Uterus (tissue), 4 donors: ENCODE measurements around the gene MAPK11. TPM values are rescaled to one million over a fixed set of nuclear protein-coding genes. Genes with fewer than 3 reads are reported as not detected.

Source experiments
- DNase-seq, 2 donors: peaks; one replicate each; pipeline ENCODE4 v3.0.0-alpha.2; 2019 to 2020
- H3K27ac ChIP-seq, 2 donors: fragments of 200-600 bp; sonication (generic); 1 replicate in 1 of 2; 2 replicates in 1 of 2; pipeline ENCODE4 v1.5.1; 2016 to 2018
- H3K27me3 ChIP-seq, 2 donors: fragments of 200-600 bp; sonication (generic); one replicate each; pipeline ENCODE4 v1.5.1; 2018 to 2019; ENCODE audit warnings: control low read depth in 1 of 2
- H3K36me3 ChIP-seq, 2 donors: fragments of 200-600 bp; sonication (generic); one replicate each; pipeline ENCODE4 v1.5.1; 2019; ENCODE audit warnings: control low read depth in 1 of 2
- H3K4me1 ChIP-seq, 2 donors: fragments of 200-600 bp; sonication (generic); one replicate each; pipeline ENCODE4 v1.5.1; 2018 to 2019; ENCODE audit warnings: control low read depth in 1 of 2
- H3K4me3 ChIP-seq, 2 donors: fragments of 200-600 bp; sonication (generic); 1 replicate in 1 of 2; 2 replicates in 1 of 2; pipeline ENCODE4 v1.5.1; 2018 to 2019; ENCODE audit warnings: mild to moderate bottlenecking in 1 of 2
- H3K9me3 ChIP-seq, 2 donors: fragments of 200-600 bp; sonication (generic); one replicate each; pipeline ENCODE4 v1.5.1; 2019; ENCODE audit warnings: control low read depth in 1 of 2
- CTCF ChIP-seq, 4 experiments: fragments of 200-600 bp in 2 of 4; fragments of 450-650 bp in 2 of 4; sonication (generic) in 2 of 4; IDR thresholded peaks; one replicate each; pipeline ENCODE4 v1.5.1; 2016 to 2019; ENCODE audit warnings: antibody characterized with exemption in 4 of 4, mild to moderate bottlenecking in 2 of 4, moderate library complexity in 1 of 4
- POLR2A ChIP-seq, 2 donors: fragments of 450-650 bp; IDR thresholded peaks; one replicate each; pipeline ENCODE4 v1.6.1; 2016; ENCODE audit warnings: antibody characterized with exemption in 2 of 2, mild to moderate bottlenecking in 1 of 2, moderate library complexity in 1 of 2
- intact Hi-C: fragments of 100-400 bp; cut with DNase I; formaldehyde crosslinking; loops from one replicate; pipeline ENCODE4 v1.15.1; 2023; ENCODE audit warnings: low total_unique reads
- total RNA-seq, 4 donors: library from RNA; depleted of rRNA in 3 of 4; stranded (reverse); fragments of >200 nt in 3 of 4; gene quantifications; one replicate each; pipeline versions ENCODE4 v1.1.0 to v1.2.4, GENCODE V29; 2014 to 2023
- donor health status: DM: yes; HTN: yes; CAD: no.

The MAPK11 gene
- total RNA-seq, 4 donors from 2014 or later = 7.9 to 39.5 (median 22.4) TPM

GRCh38 chr22:50283821-50284220 lies 13.6 kb upstream of the MAPK11 start:
- intact Hi-C loops = no loop called here
- TF ChIP-seq CTCF (IDR thresholded peaks at IDR 0.05) (no peak), POLR2A (IDR thresholded peaks at IDR 0.05) (no peak)
- Histone ChIP-seq H3K36me3 (no peaks in the 10 kb centered on the region), H3K4me1 (no peaks in the 10 kb centered on the region), H3K4me3 (no peak overlapping the region), H3K27ac (no peak overlapping the region), H3K9me3 (no peaks in the 10 kb centered on the region), H3K27me3 (no peaks in the 10 kb centered on the region)
- DNase-seq = no peak

- peak overlapping the region in 1 of 2 donors; percentile 17 for H3K27ac ChIP-seq
- DNase-seq = no peak
- H3K36me3 ChIP-seq = no peaks in the 10 kb centered on the region
- H3K27me3 ChIP-seq = no peaks in the 10 kb centered on the region
- no peaks in the 10 kb centered on the region for H3K4me1 ChIP-seq
- TF ChIP-seq POLR2A (IDR thresholded peaks at IDR 0.05) = no peak
- no peak for TF ChIP-seq CTCF (IDR thresholded peaks at IDR 0.05)
- no peak overlapping the region for H3K4me3 ChIP-seq
- H3K9me3 ChIP-seq = no peaks in the 10 kb centered on the region
- intact Hi-C loops = no loop called here
These were observed 12.4 kb upstream of the MAPK11 start for GRCh38 chr22:50282361-50283155.

- Histone ChIP-seq H3K36me3 (no peaks in the 10 kb centered on the region), H3K27ac (no peak overlapping the region), H3K4me3 (no peak overlapping the region), H3K27me3 (no peaks in the 10 kb centered on the region), H3K9me3 (no peaks in the 10 kb centered on the region), H3K4me1 (no peaks in the 10 kb centered on the region)
- TF ChIP-seq POLR2A (IDR thresholded peaks at IDR 0.05) (no peak), CTCF (IDR thresholded peaks at IDR 0.05) (no peak)
- intact Hi-C loops = no loop called here
- DNase-seq = no peak
These were observed 11.8 kb upstream of the MAPK11 start for GRCh38 chr22:50281957-50282356.

GRCh38 chr22:50281384-50281760 lies 11.2 kb upstream of the MAPK11 start:
- Histone ChIP-seq H3K36me3 (no peaks in the 10 kb centered on the region), H3K4me1 (no peaks in the 10 kb centered on the region), H3K4me3 (no peak overlapping the region), H3K9me3 (no peaks in the 10 kb centered on the region), H3K27ac (no peak overlapping the region), H3K27me3 (no peaks in the 10 kb centered on the region)
- intact Hi-C loops = no loop called here
- DNase-seq = no peak
- TF ChIP-seq POLR2A (IDR thresholded peaks at IDR 0.05) (no peak), CTCF (IDR thresholded peaks at IDR 0.05) (no peak)

- Histone ChIP-seq H3K27ac (no peak overlapping the region), H3K27me3 (no peaks in the 10 kb centered on the region), H3K36me3 (no peaks in the 10 kb centered on the region), H3K4me3 (no peak overlapping the region), H3K9me3 (no peaks in the 10 kb centered on the region), H3K4me1 (no peaks in the 10 kb centered on the region)
- TF ChIP-seq POLR2A (IDR thresholded peaks at IDR 0.05) = no peak
- TF ChIP-seq CTCF (IDR thresholded peaks at IDR 0.05) = no peak
- DNase-seq = no peak
- intact Hi-C loops = no loop called here
These were observed 10.7 kb upstream of the MAPK11 start for GRCh38 chr22:50280708-50281383.
